ENCODE results near the gene ARL8B.

The ARL8B gene

DNA sequence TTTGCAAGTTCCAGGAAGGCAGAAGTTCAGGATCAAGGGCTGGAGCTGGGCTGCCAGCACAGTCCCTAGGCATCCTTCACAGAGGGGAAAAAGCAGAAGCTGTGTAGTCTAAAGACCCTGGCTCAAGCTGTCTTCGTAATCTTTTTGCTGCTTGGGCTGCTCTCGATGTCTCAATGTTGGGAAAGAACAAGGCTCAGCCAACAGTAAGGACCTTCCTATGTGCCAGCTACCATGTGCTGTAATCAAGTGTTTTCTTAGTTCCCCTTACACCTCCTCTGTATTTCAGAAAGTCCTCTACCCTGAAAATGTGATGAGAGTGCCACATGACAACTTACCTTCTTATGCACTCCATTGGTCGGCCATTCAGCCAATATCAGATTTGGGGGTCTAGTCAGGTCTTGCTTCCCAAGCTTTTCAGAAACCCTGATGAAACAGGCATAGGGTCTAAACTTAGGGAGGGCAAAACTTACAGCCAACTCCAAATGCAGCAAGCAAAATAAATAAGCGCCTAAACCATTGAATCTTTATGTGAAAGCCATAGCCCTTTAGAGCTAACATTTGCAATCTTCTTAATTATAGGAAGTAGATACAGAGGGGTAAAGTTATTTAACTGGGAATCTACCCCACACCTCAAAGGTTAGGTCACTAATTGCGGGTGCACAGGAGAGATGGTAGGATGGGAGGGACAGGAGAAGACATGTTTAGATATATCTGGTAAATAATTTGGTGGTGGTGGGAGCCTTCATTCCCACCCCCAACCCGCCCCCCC lies 64.2 kb downstream of the ARL8B start:
- Histone ChIP-seq H3K36me3 (no peaks in the 10 kb centered on the region), H3K27me3 (no peaks in the 10 kb centered on the region), H3K9me3 (no peaks in the 10 kb centered on the region), H3K4me3 (ENCODE audit: low read depth, low read length) (peak overlapping the region; percentile 66), H3K4me1 (no peaks in the 10 kb centered on the region)
- DNase-seq: no peak
- TF ChIP-seq, protein P1, sequence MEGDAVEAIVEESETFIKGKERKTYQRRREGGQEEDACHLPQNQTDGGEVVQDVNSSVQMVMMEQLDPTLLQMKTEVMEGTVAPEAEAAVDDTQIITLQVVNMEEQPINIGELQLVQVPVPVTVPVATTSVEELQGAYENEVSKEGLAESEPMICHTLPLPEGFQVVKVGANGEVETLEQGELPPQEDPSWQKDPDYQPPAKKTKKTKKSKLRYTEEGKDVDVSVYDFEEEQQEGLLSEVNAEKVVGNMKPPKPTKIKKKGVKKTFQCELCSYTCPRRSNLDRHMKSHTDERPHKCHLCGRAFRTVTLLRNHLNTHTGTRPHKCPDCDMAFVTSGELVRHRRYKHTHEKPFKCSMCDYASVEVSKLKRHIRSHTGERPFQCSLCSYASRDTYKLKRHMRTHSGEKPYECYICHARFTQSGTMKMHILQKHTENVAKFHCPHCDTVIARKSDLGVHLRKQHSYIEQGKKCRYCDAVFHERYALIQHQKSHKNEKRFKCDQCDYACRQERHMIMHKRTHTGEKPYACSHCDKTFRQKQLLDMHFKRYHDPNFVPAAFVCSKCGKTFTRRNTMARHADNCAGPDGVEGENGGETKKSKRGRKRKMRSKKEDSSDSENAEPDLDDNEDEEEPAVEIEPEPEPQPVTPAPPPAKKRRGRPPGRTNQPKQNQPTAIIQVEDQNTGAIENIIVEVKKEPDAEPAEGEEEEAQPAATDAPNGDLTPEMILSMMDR (IDR thresholded peaks at IDR 0.05; ENCODE audit: low read depth, low read length): no peak

DNA sequence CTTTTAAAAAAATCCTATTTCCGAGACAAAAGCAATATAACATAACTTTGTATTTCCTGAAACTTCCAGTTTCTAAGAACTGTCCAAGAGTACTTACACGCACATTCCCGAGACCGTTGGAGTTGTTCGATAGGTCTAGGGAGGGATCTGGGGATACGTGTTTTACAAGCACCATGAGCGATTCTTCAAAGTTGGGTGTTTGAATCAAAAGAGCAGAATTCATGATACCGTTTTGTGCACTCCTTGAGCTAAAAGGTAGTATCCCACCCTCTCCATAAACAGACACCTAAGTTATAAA lies 64.7 kb downstream of the ARL8B start:
- Histone ChIP-seq H3K9me3 (no peaks in the 10 kb centered on the region), H3K4me1 (no peaks in the 10 kb centered on the region), H3K36me3 (no peaks in the 10 kb centered on the region), H3K4me3 (ENCODE audit: low read depth, low read length) (peak overlapping the region; percentile 66), H3K27me3 (no peaks in the 10 kb centered on the region)
- TF ChIP-seq, protein P1 (IDR thresholded peaks at IDR 0.05; ENCODE audit: low read depth, low read length): no peak
- DNase-seq: no peak

- TF ChIP-seq, protein P1 (IDR thresholded peaks at IDR 0.05; ENCODE audit: low read depth, low read length): no peak
- H3K4me3 ChIP-seq (ENCODE audit: low read depth, low read length): peak within 1 kb of the TSS; percentile 72
- peak; percentile 89 for DNase-seq
- H3K4me1 ChIP-seq: no peaks in the 10 kb centered on the region
- no peaks in the 10 kb centered on the region for H3K27me3 ChIP-seq
- no peaks in the 10 kb centered on the region for H3K9me3 ChIP-seq
- no peaks in the 10 kb centered on the region for H3K36me3 ChIP-seq
Observed at GRCh38 chr3:5187156-5187919, 65.2 kb downstream of the ARL8B start, which contains the start of gene EDEM1. Gene EDEM1, plus strand, starts transcription at chr3:5187707. Its CDS starts 99 bp downstream, at chr3:5187806.

DNA sequence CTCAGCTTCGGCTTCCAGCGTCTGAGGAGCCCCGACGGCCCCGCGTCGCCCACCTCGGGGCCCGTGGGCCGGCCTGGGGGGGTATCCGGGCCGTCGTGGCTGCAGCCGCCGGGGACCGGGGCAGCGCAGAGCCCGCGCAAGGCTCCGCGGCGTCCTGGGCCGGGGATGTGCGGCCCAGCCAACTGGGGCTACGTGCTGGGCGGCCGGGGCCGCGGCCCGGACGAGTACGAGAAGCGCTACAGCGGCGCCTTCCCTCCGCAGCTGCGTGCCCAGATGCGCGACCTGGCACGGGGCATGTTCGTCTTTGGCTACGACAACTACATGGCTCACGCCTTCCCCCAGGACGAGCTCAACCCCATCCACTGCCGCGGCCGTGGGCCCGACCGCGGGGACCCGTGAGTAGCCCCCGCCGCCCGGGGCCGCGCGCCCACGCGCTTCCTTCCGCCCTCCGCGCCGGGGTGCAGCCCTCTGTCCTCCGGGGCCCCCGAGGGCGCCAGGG lies 65.9 kb downstream of the ARL8B start:
- no peaks in the 10 kb centered on the region for H3K9me3 ChIP-seq
- H3K4me1 ChIP-seq: no peaks in the 10 kb centered on the region
- no peaks in the 10 kb centered on the region for H3K27me3 ChIP-seq
- TF ChIP-seq, protein P1 (IDR thresholded peaks at IDR 0.05; ENCODE audit: low read depth, low read length): no peak
- peak overlapping the region; percentile 72 for H3K4me3 ChIP-seq (ENCODE audit: low read depth, low read length)
- peak; percentile 24 for DNase-seq
- no peaks in the 10 kb centered on the region for H3K36me3 ChIP-seq

DNA sequence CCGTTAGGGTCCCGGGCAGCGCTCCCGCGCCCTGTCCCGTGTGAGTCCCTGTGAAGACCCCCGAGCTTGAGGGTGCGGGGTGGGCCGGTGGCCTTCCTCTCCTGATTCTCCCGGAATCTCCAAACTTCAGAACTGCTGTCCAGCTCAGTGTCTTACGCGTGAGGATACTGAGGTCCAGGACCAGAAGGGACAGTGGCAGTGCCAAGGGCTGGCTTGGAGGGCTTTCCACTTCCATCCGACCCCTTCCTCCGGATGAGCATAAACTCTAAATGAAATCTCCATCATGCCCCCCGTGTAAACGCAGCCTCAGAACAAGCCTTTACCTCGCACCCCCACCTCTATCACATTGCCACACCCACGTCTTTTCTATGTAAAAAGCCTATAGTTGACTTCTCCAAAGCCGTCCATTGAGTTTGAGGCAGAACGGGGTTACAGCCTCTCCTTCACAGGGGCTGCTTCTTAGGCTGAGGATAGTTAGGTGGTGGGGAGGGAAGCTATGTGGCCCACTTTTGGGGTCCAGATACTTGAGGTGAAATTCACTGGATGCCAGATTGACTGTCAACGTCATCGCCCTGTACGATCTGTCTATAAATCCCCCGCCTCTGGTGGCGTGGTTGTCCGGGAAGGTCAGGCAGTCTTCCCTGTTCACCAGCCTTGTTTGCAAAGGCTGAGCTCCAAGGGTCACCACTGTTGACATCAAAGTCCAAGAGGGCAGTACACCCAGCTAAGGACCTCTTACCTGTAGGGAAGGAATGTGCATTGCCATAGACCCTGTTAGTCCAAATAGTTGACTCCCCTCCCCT lies 66.5 kb downstream of the ARL8B start:
- no peaks in the 10 kb centered on the region for H3K27me3 ChIP-seq
- no peaks in the 10 kb centered on the region for H3K9me3 ChIP-seq
- peak overlapping the region; percentile 72 for H3K4me3 ChIP-seq (ENCODE audit: low read depth, low read length)
- H3K36me3 ChIP-seq: no peaks in the 10 kb centered on the region
- no peak for DNase-seq
- TF ChIP-seq, protein P1 (IDR thresholded peaks at IDR 0.05; ENCODE audit: low read depth, low read length): no peak
- H3K4me1 ChIP-seq: no peaks in the 10 kb centered on the region
